Measurements from ENCODE around the gene C14orf93. TPM values are rescaled to one million over a fixed set of nuclear protein-coding genes. Genes with fewer than 3 reads are reported as not detected.

Gene C14orf93
- total and polyA plus RNA-seq, 9 of the 15 experiments (the other 6 are each of a cell fraction or from before 2014, with no cell fraction given), result 2.2 to 22.4 (median 16.1) TPM

DNA sequence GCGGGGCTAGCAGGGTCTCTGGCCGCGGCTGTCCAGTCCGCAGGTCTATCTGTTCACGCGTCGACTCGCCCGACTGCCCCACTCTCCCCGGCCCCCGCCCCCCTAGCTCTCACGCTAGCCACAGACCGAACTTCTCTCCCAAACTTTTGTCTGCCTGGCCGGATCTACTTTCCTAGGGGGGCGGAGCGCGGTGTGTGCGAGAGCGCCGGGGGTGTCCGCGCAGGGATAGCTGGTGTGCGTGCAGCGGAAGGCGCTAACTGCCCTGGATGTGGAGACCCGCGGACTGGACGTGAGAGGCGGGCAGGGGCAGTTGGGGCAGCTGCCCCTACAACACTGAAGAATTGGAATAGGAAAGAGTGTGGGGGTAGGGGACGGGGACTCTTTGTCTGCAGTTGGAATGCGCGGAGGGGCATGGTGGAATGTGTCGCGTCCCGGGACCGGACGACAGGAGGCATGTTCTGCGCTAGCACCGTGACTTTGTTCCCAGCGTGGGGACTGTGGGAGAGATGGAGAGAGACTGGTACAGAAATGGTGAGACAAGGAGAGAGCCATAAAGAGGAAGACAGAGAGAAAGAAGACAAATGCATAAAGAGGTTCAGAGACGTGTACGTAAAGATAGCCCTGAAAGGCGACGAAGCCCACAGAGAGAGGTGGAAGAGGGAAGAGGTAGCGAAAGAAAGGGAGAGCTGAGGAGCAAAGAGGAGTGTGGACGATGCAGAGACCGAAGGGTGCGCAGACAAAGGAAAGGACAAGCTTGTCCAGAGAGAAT is 27.3 kb downstream of the C14orf93 start, which contains the start of gene AJUBA (continued):
- TF ChIP-seq, protein P1, sequence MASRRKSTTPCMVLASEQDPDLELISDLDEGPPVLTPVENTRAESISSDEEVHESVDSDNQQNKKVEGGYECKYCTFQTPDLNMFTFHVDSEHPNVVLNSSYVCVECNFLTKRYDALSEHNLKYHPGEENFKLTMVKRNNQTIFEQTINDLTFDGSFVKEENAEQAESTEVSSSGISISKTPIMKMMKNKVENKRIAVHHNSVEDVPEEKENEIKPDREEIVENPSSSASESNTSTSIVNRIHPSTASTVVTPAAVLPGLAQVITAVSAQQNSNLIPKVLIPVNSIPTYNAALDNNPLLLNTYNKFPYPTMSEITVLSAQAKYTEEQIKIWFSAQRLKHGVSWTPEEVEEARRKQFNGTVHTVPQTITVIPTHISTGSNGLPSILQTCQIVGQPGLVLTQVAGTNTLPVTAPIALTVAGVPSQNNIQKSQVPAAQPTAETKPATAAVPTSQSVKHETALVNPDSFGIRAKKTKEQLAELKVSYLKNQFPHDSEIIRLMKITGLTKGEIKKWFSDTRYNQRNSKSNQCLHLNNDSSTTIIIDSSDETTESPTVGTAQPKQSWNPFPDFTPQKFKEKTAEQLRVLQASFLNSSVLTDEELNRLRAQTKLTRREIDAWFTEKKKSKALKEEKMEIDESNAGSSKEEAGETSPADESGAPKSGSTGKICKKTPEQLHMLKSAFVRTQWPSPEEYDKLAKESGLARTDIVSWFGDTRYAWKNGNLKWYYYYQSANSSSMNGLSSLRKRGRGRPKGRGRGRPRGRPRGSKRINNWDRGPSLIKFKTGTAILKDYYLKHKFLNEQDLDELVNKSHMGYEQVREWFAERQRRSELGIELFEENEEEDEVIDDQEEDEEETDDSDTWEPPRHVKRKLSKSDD (conservative IDR thresholded peaks at IDR 0.05; ENCODE audit: low read length), result no peak
- peak; percentile 95 for TF ChIP-seq ETV1 (tag; conservative IDR thresholded peaks at IDR 0.05; ENCODE audit: low read depth)
- TF ChIP-seq SMAD4 (CRISPR knock-in tag; conservative IDR thresholded peaks at IDR 0.05), result peak; percentile 91
- TF ChIP-seq ID3 (CRISPR knock-in tag; IDR thresholded peaks at IDR 0.05), result no peak
- TF ChIP-seq ID3 (tag; IDR thresholded peaks at IDR 0.05), result peak; percentile 79
- TF ChIP-seq, protein P2, sequence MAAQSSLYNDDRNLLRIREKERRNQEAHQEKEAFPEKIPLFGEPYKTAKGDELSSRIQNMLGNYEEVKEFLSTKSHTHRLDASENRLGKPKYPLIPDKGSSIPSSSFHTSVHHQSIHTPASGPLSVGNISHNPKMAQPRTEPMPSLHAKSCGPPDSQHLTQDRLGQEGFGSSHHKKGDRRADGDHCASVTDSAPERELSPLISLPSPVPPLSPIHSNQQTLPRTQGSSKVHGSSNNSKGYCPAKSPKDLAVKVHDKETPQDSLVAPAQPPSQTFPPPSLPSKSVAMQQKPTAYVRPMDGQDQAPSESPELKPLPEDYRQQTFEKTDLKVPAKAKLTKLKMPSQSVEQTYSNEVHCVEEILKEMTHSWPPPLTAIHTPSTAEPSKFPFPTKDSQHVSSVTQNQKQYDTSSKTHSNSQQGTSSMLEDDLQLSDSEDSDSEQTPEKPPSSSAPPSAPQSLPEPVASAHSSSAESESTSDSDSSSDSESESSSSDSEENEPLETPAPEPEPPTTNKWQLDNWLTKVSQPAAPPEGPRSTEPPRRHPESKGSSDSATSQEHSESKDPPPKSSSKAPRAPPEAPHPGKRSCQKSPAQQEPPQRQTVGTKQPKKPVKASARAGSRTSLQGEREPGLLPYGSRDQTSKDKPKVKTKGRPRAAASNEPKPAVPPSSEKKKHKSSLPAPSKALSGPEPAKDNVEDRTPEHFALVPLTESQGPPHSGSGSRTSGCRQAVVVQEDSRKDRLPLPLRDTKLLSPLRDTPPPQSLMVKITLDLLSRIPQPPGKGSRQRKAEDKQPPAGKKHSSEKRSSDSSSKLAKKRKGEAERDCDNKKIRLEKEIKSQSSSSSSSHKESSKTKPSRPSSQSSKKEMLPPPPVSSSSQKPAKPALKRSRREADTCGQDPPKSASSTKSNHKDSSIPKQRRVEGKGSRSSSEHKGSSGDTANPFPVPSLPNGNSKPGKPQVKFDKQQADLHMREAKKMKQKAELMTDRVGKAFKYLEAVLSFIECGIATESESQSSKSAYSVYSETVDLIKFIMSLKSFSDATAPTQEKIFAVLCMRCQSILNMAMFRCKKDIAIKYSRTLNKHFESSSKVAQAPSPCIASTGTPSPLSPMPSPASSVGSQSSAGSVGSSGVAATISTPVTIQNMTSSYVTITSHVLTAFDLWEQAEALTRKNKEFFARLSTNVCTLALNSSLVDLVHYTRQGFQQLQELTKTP (IDR thresholded peaks at IDR 0.05; ENCODE audit: low read depth in 1 of 2, partially characterized antibody in 2 of 2), result peak; percentile 65 to 82
- peak; percentile 52; the same call in 1 of the 2 replicates for TF ChIP-seq PRMT5 (CRISPR knock-in tag; IDR thresholded peaks at IDR 0.05)
- peak; percentile 83 for TF ChIP-seq SOX6 (IDR thresholded peaks at IDR 0.05)
- TF ChIP-seq MTA1 (IDR thresholded peaks at IDR 0.05; ENCODE audit: borderline replicate concordance), result peak; percentile 90
- TF ChIP-seq DMBX1 (CRISPR knock-in tag; IDR thresholded peaks at IDR 0.05; ENCODE audit: borderline replicate concordance), result peak; percentile 64; the same call in 1 of the 2 replicates
- peak; percentile 90 for TF ChIP-seq TOE1 (IDR thresholded peaks at IDR 0.05; ENCODE audit: borderline replicate concordance)
- TF ChIP-seq TOE1 (CRISPR knock-in tag; IDR thresholded peaks at IDR 0.05; ENCODE audit: borderline replicate concordance, low read depth), result no peak
- TF ChIP-seq HDGF (IDR thresholded peaks at IDR 0.05), result no peak
- peak; percentile 88 to 90 for TF ChIP-seq MAZ (CRISPR knock-in tag; conservative IDR thresholded peaks at IDR 0.05 in 1 of 2, IDR thresholded peaks at IDR 0.05 in 1 of 2)
- TF ChIP-seq BCOR (IDR thresholded peaks at IDR 0.05), result peak; percentile 89
- TF ChIP-seq ZKSCAN3 (CRISPR knock-in tag; IDR thresholded peaks at IDR 0.05), result no peak
- 0 out of 2 replicates have a peak, but pooled peaks have one; percentile 18 for TF ChIP-seq SMC3 (conservative IDR thresholded peaks at IDR 0.05; ENCODE audit: insufficient read depth, low read depth, low read length)
- TF ChIP-seq SPI1 (IDR thresholded peaks at IDR 0.05; ENCODE audit: borderline replicate concordance, low read depth, low read length), result no peak
- TF ChIP-seq, protein P3, sequence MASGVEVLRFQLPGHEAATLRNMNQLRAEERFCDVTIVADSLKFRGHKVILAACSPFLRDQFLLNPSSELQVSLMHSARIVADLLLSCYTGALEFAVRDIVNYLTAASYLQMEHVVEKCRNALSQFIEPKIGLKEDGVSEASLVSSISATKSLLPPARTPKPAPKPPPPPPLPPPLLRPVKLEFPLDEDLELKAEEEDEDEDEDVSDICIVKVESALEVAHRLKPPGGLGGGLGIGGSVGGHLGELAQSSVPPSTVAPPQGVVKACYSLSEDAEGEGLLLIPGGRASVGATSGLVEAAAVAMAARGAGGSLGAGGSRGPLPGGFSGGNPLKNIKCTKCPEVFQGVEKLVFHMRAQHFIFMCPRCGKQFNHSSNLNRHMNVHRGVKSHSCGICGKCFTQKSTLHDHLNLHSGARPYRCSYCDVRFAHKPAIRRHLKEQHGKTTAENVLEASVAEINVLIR (CRISPR knock-in tag; IDR thresholded peaks at IDR 0.05), result peak; percentile 49
